Stimulated activated CD8-positive, alpha-beta memory T cell treated with anti-CD3 and anti-CD28 coated beads, Interleukin-7, amount 100 ng/mL, for 48 hours (primary cell): ENCODE results near the gene TPO.

Experiments used
- DNase-seq, 2 donors: peaks; one replicate each; pipeline ENCODE4 v3.0.0-alpha.2; 2020; ENCODE audit warnings: low read depth in 1 of 2; ENCODE audit errors: extremely low read depth in 1 of 2

The TPO gene

DNA sequence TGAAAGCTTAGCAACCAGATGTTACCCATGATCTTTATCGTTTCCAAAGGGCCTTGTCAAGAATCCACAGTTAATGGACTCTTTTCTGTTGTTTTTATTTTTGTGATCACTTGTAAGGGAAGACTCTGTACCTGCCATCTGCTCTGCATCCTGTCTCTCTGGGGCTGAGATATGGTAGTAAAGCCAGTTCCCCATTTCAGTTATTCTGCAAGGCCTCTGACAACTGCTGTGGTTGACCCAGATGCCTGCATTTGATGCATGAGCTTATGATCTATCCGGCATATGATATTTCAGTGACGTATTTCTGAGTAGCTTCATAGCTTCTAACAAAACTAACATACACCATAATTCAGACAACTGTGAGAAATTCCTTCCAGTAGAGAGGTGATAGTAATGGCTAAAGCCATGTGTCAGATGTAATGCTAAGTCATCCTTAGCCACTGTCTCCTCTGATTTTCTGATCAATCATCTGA is 105.1 kb downstream of the TPO start:
- peak in 1 of 2 donors; percentile 7 for DNase-seq

DNA sequence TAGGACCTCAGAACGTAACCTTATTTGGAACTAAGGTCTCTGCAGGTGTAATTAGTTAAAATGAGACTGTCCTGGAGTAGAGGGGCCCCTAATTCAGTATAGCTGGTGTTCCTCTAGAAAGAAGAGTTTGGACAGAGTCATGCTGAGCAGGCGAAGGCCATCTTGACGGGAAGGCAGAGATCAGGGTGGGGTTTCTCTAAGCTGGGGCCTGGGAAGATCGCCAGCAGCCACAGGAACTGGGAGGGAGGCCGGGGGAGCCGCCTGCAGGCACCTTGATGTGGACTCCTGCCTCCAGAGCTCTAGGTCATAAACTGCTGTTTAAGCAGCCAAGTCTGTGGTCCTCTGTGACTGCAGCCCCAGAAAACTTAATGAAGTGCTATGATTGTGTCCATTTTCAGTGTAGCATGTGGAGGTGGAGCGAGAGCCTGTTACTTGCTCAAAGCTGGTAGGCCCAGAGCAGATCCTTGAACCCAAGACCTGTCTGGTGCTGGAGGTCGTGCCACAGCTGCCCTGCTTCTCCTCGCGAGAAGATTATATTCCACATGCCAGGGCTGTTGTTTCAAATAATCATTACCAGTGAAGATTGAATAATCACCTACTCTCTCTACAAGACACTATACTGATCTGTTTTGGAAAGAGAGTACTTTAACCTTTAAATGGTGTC is 105.7 kb downstream of the TPO start:
- peak in 1 of 2 donors; percentile 2 for DNase-seq

DNA sequence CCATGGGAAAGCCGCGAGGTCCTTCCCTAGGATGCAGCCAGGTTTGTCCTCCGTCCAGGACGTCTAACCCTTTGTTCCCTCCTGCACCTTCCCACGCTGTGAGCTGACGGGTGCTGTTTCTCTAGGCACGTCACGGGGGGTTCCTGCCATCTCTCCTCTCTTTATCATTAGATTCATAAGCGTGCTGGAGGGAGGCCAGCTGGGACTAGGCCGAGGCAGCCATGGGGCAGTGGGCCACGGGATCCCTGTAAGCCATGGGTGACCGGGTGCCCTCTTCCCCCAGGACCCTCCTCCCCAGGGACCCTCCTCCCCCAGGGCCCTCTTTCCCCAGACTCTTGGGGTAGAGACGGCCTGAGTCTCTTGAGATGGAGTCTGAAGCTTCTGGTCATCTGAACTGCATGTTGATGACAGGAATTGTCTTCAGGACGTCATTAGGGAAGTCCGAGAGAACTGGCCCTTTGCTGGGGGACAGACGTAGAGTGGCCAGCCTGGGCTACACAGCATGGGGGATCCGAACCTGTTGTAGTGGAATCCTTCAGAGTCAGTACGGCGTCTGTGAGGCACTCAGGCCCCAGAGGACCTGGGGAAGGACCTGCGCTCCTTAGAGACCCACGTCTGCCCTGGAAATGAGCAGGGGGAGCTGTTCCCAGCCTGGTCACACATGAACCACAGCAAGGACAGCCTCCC is 108.1 kb downstream of the TPO start:
- no peak for DNase-seq

DNA sequence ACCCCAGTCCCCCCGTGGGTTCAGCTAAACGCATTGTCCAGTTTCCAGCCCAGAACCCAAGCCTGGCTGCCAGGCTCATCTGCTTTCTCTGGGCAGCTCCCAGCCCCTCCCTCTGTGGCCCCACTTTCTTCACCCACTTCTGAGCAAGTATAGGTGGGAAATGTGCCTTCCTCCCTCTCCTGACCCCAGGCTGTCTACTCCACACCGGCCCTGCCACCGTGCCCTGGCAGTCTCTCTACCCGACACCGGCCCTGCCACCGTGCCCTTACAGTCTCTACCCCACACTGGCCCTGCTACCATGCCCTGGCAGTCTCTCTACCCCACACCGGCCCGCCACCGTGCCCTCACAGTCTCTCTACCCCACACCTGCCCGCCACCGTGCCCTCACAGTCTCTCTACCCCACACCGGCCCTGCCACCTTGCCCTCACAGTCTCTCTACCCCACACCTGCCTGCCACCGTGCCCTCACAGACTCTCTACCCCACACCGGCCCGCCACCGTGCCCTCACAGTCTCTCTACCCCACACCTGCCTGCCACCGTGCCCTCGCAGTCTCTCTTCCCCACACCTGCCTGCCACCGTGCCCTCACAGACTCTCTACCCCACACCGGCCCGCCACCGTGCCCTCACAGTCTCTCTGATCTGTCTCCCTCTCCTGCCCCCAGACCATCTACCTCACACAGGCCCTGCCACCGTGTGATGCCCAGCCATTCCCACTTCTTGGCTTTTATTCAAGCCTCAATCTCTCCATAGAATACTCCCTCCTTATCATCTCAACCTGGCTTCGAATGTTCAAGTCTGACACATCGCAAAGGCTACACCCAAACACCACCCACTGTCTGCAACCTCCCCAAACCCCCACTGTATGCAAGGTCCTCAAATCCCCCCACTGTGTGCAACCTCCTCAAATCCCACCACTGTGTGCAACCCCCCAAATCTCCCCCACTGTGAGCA is 108.9 kb downstream of the TPO start:
- DNase-seq = no peak

DNA sequence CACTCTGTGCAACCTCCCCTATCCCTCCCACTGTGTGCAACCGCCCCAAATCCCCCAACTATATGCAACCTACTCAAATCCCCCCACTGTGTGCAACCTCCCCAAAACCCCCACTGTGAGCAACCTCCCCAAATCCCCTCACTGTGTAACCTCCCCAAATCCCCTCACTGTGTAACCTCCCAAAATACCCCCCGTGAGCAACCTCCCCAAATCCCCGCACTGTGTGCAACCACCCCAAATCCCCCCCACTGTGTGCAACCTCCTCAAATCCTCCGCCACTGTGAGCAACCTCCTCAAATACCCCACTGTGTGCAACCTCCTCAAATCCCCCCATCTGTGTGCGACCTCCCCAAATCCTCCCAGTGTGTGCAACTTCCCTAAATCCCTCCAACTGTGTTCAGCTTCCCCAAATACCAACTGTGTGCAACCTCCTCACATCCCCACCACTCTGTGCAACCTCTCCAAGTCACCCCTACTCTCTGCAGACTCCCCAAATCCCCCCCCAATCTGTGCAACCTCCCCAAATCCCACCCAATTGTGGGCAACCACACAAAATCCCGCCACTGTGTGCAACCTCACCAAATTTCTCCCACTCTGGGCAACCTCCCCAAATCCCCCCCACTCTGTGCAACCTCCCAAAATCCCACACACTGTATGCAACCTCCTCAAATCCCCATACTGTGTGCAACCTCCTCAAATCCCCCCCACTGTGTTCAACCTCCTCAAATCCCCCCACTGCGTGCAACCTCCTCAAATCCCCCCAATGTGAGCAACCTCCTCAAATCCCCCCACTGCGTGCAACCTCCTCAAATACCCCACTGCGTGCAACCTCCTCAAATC is 114.1 kb downstream of the TPO start:
- DNase-seq = no peak

DNA sequence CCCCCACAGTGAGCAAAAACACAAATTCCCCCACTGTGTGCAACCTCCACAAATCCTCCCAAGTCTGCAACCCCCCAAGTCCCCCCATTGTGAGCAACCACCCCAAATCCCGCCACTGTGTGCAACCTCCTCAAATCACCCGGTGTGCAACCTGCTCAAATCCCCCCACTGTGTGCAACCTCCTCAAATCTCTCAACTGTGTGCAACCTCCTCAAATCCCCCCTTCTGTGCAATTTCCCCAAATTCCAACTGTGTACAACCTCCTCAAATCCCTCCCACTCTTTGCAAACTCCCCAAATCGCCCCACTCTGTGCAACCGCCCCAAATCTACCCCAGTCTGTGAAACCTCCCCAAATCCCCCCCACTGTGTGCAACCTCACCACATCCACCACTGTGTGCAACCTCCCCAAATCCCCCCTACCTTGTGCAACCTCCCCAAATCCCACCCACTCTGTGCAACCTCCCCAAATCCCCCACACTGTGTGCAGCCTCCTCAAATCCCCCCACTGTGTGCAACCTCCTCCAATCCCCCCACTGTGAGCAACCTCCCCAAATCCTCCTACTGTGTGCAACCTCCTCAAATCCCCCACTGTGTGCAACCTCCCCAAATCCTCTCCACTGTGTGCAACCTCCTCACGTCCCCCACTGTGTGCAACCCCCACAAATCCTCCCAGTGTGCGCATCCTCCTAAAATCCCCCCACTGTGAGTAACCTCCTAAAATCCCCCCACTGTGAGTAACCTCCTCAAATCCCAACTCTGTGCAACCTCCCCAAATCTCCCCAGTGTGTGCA is 115.2 kb downstream of the TPO start:
- DNase-seq = no peak

DNA sequence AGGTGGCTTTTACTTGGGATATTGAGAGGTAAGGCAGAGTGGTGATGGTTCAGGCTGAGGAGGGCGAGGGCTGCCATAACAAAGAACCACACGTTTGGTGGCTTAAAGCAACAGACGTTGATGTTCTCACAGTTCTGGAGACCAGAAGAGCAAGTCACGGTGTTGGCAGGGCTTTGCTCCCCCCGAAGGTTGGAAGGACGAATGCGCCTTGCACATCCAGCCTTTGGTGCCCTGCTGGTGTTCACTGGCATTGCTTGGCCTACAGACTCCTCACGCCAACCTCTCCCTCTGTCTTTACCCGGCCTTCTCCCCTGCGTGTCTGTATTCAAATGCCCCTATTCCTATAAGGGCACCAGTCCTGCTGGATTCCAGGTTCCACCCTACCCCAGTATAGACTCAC is 125.4 kb downstream of the TPO start:
- no peak for DNase-seq

DNA sequence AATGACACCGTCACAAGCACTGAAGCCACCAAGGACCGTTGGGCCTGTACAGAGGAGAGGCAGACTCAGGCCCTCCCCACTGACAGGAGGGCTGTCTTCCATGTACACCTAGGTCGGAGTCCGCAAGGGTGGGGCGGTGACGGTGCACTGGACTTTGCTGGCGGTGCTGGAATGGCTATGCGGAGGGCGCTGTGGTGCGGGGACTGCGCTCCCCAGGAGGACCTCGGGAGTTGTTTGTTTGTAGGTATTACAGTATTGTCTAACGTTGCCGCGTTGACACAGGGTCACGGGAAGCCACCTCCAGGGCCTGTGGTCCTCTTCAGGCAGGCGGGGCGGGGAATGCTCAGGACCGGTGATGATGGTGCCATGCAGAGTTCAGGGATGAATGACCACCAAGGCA is 126.2 kb downstream of the TPO start:
- DNase-seq = no peak

DNA sequence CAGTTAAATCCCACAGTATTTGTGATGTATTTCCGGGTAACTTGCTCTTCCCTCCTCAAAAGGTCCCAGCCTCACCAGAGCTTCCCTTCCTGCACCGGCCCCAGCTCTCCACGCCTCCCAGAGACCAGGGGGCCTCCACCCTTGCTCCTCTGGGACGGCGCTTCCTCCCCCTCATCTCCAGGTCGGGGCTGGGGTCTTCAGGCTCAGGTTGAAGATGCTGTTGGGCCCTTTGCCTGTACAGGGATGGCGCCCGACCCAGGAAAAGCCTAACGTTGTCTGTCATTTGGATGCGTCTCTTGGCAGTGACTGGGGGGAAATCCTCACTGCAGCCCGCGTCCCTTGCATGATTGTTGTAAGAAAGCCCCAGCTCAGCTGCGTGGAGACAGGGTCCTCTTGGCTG is 126.7 kb downstream of the TPO start:
- no peak for DNase-seq

DNA sequence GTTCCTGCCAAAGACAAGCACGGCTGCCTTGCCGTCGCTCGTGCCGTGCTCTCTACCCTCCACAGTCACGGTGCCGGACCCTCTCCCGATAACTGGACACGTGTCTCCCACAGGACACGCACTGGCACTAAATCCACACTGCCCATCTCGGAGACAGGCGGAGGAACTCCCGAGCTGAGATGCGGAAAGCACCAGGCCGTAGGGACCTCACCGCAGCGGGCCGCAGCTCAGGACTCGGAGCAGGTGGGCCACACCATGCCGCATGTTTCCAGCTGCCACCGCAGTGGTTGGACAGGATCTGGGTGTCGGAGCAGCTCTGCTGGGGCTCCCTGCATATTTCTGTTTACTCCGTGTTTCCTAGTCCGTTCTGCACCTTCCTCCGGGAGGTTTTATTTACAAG is 127.2 kb downstream of the TPO start:
- no peak for DNase-seq

DNA sequence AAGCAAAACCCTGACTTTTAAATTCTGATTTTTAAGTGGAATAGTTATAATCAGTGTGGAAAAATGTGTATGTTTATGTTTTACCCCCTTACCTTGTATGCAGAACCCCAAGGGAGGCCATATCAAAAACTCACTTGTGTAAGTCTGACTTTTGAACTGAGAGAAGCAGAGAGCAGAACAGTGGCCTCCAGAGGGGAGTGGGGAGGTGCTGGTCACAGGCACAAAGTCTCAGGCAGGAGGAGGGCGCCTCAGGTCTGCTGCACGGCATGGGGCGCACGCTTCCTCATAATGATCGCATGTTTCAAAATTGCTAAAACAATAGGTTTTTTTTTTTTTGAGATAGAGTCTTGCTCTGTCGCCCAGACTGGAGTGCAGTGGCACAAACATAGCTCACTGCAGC is 127.8 kb downstream of the TPO start:
- no peak for DNase-seq

DNA sequence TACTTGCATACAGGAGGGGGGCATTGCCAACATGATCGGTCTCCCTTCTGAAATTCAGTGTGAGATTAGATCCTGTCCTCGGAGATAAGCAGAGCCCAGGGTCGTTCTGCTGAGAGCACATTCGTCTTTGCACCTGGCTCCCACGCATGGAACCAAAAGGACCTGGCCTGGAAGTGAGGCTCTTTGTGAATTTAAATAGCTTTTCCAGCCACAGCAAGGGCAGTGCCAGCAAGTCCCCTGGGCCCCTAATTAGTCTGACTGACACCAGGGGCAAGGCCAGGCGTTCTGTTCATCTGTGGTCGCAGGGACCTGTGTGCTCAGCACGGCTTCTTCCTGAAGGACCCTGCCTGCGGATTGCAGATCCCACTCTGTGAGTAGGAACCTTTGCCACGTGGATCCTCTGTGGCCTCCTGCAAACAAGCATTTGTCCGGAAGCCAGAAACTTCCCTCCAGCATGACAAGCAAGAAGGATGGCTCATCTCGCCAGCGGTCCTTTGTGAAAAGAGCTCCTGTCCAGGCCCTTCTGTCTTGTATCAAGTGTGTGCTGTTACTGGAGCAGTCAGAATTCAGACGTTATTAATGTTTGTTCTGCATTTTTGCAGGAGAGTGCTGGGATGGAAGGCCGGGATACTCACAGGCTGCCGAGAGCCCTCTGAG is 128.7 kb downstream of the TPO start:
- DNase-seq = no peak

DNA sequence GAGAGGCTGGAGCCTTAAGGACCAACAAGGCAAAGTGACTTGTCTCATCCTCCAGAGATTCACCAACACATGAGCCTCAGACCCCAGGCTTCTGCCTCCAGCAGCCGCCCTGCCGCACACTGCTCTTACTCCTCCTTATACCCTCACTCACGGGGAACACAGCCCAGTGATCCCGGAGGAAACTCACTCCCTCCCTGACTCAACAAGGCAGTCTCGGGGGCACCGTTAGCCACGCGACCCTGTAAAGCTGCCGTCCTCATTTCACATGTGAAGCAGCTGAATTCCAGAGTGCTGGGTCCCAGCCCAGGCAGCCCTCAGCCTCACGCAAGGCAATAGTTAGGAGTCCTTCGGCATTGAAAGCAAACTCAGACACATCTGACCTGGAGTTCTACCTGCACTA is 129.7 kb downstream of the TPO start:
- no peak for DNase-seq

DNA sequence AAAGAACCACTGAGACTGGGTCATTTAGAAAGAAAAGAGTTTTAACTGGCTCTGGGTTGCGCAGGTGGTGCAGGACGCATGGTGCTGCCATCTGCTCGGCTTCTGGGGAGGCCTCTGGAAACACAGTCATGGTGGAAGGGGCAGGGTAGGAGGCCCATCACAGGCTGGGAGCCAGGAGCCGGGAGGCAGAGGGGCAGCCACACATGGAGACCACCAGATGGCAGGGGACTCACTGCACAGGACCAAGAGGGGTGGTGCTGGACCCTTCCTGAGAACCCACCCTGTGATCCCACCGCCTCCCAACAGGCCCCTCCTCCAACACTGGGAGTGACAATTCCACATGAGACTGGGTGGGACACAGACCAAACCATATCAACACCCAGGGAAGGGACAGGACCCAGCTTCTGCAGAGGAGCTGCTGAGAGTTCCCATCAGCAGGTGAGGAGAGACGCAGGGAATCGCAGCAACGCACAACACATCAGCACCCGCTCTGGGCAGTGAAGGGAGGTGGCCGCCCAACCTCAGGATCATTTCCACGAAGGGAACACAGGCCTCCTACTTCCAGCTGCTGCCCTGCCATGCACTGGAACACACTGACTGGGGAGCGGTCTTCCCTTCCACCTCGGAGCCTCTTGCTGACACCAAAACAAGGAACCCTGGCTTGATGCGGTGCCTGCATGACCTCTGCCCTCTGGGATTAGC is 130.7 kb downstream of the TPO start:
- no peak for DNase-seq

DNA sequence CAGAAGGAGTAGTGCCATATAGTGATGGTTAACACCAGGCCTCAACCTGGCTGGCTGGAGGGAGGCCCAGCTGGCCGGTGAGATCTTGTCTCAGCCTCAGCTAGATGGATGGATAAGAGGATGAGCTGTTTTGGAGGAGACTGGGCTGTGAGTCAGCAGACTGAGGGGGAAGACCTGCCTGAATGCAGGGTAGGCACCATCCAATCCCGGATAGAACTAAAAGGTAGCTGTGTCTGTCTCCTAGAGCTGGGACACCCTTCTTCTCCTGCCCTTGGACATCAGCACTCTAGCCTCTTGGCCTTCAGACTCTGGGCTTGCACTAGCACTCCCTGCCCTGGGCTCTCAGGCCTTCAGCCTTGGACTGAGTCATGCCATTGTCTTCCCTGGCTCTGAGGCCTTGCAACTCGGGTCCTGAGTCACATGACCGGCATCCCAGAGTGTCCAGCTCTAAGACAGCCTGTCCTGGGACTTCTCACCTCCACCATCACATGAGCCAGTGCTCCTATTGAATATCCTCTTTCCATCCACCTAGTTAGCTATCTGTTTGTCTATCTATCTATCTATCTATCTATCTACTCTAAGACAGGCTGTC is 131.3 kb downstream of the TPO start:
- no peak for DNase-seq

DNA sequence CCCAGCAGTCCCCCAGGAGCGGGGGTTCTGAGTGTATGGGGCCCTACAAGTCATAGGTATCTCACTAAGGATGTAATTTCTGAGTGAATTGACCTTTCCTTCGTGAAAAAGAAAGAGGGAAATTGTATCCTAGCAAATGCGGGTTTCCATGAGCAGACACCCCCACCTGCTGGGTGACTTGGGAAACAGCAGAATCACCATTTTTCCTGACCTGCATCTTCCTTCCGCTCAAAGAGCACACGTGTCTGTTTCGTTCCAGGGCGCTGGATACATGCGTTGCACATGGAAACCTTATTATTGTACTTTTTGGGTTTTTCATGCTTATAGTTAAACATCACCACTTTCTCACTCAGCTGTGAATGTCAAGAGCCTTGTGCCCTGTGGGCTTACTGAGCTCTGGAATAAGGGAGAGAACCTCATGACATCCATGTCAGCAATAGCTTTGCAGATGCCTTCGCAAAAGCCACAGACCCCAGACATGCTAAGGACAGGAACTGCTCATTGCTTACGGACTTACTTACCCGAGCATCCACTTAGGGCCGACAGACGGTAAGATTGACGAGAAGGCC is 132.8 kb downstream of the TPO start:
- DNase-seq = no peak

DNA sequence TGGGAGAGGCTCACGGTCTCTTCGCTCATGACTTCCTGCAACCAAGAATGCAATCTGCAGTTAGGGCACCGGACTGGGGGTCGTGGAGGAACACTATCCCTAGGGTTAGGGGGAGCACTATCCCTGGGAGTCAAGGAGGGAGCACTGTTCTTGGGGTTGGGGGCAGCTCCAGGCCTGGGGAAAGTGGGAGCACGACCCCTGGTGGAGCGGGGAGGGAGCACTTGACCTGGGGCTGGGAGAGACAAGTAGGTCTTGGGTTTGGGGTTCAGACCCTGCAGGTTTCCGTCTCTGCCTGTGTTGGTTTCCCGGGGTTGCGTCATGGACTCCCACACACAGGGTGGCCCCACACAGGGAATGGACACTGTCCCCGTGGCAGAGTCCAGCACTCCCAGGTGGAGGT is 133.6 kb downstream of the TPO start:
- DNase-seq = no peak
